ENCODE data around the gene RPL4.

RPL4 gene

DNA sequence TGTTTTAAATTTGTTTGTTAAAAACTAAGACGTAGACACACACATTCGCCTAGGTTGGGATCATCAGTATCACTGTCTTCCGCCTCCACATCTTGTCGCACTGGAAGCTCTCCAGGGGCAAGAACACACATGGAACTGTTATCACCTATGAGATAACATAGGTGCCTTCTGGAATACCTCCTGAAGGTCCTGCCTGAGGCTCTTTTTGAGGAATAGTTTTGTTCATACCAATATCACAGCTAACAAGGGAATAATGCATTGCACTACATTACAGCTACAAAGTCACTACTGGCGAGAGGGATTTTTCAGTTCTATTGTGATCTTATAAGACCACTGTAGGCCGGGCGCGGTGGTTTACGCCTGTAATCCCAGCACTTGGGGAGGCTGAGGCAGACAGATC lies 30.4 kb upstream of the RPL4 start:
- Histone ChIP-seq H2AFZ (ENCODE audit: low read length) (no peak overlapping the region), H4K20me1 (ENCODE audit: insufficient read depth, low read length) (no peaks in the 10 kb centered on the region), H3F3A (ENCODE audit: insufficient read depth, low read length) (no peaks in the 10 kb centered on the region), H3K27ac (ENCODE audit: low read length) (no peak overlapping the region), H3K36me3 (replicated peaks; ENCODE audit: insufficient read depth, low read length) (peaks cover 2% of the 10 kb centered on the region; the same call in 1 of the 2 replicates), H3K27me3 (replicated peaks; ENCODE audit: insufficient read depth, low read length) (no peaks in the 10 kb centered on the region), H3K9ac (ENCODE audit: low read length) (no peak overlapping the region), H3K79me2 (ENCODE audit: low read length) (no peaks in the 10 kb centered on the region), H3K4me3 (ENCODE audit: low read length) (no peak overlapping the region), H3K4me1 (ENCODE audit: low read length) (no peaks in the 10 kb centered on the region), H3K9me3 (replicated peaks; ENCODE audit: insufficient read depth, low read length) (no peaks in the 10 kb centered on the region), H3K9me2 (replicated peaks; ENCODE audit: insufficient read depth, low read length) (no peaks in the 10 kb centered on the region), H3K4me2 (ENCODE audit: low read depth, low read length) (no peak overlapping the region)
- TF ChIP-seq, protein P1, sequence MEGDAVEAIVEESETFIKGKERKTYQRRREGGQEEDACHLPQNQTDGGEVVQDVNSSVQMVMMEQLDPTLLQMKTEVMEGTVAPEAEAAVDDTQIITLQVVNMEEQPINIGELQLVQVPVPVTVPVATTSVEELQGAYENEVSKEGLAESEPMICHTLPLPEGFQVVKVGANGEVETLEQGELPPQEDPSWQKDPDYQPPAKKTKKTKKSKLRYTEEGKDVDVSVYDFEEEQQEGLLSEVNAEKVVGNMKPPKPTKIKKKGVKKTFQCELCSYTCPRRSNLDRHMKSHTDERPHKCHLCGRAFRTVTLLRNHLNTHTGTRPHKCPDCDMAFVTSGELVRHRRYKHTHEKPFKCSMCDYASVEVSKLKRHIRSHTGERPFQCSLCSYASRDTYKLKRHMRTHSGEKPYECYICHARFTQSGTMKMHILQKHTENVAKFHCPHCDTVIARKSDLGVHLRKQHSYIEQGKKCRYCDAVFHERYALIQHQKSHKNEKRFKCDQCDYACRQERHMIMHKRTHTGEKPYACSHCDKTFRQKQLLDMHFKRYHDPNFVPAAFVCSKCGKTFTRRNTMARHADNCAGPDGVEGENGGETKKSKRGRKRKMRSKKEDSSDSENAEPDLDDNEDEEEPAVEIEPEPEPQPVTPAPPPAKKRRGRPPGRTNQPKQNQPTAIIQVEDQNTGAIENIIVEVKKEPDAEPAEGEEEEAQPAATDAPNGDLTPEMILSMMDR (IDR thresholded peaks at IDR 0.05; ENCODE audit: low read length): no peak
- TF ChIP-seq EZH2 (optimal IDR thresholded peaks at IDR 0.05; ENCODE audit: low read depth, low read length) (no peak), EZH2phosphoT487 (IDR thresholded peaks at IDR 0.05; ENCODE audit: low read length) (no peak)
- no peak for DNase-seq

DNA sequence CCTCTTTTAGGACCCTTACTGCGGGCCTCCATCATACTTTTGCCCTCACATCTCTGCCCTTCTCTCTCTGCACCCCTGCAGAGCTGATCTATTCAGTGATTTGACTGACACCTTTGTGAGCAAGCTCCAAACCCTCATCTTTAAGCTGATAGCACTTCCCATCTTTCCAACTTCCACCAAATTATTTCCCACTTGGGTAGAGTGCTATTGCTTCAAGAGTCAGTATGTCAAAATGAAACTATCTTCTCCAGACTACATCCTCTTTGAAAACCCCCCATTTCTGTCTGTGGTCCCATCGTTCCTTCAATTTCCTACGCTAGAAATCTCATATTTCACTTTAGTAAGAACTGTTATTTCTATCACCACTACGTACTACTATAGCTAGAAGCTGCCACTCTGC lies 20.2 kb upstream of the RPL4 start:
- Histone ChIP-seq H3F3A (ENCODE audit: insufficient read depth, low read length) (no peaks in the 10 kb centered on the region), H4K20me1 (ENCODE audit: insufficient read depth, low read length) (no peaks in the 10 kb centered on the region), H3K27ac (ENCODE audit: low read length) (no peak overlapping the region), H3K4me2 (ENCODE audit: low read depth, low read length) (no peak overlapping the region), H3K9me2 (replicated peaks; ENCODE audit: insufficient read depth, low read length) (no peaks in the 10 kb centered on the region), H3K9ac (ENCODE audit: low read length) (no peak overlapping the region), H3K36me3 (replicated peaks; ENCODE audit: insufficient read depth, low read length) (no peaks in the 10 kb centered on the region; the same call in 1 of the 2 replicates), H3K9me3 (replicated peaks; ENCODE audit: insufficient read depth, low read length) (no peaks in the 10 kb centered on the region), H3K79me2 (ENCODE audit: low read length) (no peaks in the 10 kb centered on the region), H3K4me3 (ENCODE audit: low read length) (no peak overlapping the region), H3K27me3 (replicated peaks; ENCODE audit: insufficient read depth, low read length) (no peaks in the 10 kb centered on the region), H2AFZ (ENCODE audit: low read length) (no peak overlapping the region), H3K4me1 (ENCODE audit: low read length) (no peaks in the 10 kb centered on the region)
- no peak for DNase-seq
- TF ChIP-seq, protein P1 (IDR thresholded peaks at IDR 0.05; ENCODE audit: low read length): no peak
- no peak for TF ChIP-seq EZH2 (optimal IDR thresholded peaks at IDR 0.05; ENCODE audit: low read depth, low read length)
- TF ChIP-seq EZH2phosphoT487 (IDR thresholded peaks at IDR 0.05; ENCODE audit: low read length): no peak

DNA sequence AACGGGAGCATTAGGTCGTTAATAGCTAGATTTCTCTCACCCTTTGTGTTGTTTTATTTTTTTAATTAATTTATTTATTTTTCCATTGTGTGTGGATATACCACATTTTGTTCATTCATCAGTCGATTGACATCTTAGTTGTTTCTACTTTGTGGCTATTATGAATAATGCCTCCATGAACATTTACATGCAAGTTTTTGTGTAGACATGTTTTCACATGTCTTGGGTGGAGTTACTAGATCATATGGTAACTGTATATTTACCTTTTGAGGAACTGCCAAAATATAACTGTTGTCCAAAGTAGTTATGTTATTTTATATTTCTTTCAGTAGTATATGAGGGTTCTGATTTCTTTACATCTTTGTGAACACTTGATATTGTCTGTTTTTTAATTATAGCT lies 19.3 kb upstream of the RPL4 start:
- no peaks in the 10 kb centered on the region for H3K4me1 ChIP-seq (ENCODE audit: low read length)
- no peak overlapping the region for H2AFZ ChIP-seq (ENCODE audit: low read length)
- no peaks in the 10 kb centered on the region for H3K27me3 ChIP-seq (replicated peaks; ENCODE audit: insufficient read depth, low read length)
- no peak overlapping the region for H3K27ac ChIP-seq (ENCODE audit: low read length)
- no peaks in the 10 kb centered on the region for H3K9me3 ChIP-seq (replicated peaks; ENCODE audit: insufficient read depth, low read length)
- TF ChIP-seq, protein P1 (IDR thresholded peaks at IDR 0.05; ENCODE audit: low read length): no peak
- TF ChIP-seq EZH2phosphoT487 (IDR thresholded peaks at IDR 0.05; ENCODE audit: low read length): no peak
- TF ChIP-seq EZH2 (optimal IDR thresholded peaks at IDR 0.05; ENCODE audit: low read depth, low read length): no peak
- no peak for DNase-seq
- no peaks in the 10 kb centered on the region; the same call in 1 of the 2 replicates for H3K36me3 ChIP-seq (replicated peaks; ENCODE audit: insufficient read depth, low read length)
- no peaks in the 10 kb centered on the region for H3K9me2 ChIP-seq (replicated peaks; ENCODE audit: insufficient read depth, low read length)
- no peak overlapping the region for H3K4me3 ChIP-seq (ENCODE audit: low read length)
- no peak overlapping the region for H3K4me2 ChIP-seq (ENCODE audit: low read depth, low read length)
- H3F3A ChIP-seq (ENCODE audit: insufficient read depth, low read length): no peaks in the 10 kb centered on the region
- H3K79me2 ChIP-seq (ENCODE audit: low read length): no peaks in the 10 kb centered on the region
- H4K20me1 ChIP-seq (ENCODE audit: insufficient read depth, low read length): no peaks in the 10 kb centered on the region
- H3K9ac ChIP-seq (ENCODE audit: low read length): no peak overlapping the region

All from MM.1S (cell line).